NCI-H2171 (cell line): ENCODE data around the gene RHOBTB3.
A peak's percentile ranks its signal among the peaks of the same experiment; 100 is the strongest.

Experiments used
- DNase-seq: peaks from one replicate; lab custom pipeline; 2025; lab: John Stamatoyannopoulos, UW

Gene RHOBTB3

DNA sequence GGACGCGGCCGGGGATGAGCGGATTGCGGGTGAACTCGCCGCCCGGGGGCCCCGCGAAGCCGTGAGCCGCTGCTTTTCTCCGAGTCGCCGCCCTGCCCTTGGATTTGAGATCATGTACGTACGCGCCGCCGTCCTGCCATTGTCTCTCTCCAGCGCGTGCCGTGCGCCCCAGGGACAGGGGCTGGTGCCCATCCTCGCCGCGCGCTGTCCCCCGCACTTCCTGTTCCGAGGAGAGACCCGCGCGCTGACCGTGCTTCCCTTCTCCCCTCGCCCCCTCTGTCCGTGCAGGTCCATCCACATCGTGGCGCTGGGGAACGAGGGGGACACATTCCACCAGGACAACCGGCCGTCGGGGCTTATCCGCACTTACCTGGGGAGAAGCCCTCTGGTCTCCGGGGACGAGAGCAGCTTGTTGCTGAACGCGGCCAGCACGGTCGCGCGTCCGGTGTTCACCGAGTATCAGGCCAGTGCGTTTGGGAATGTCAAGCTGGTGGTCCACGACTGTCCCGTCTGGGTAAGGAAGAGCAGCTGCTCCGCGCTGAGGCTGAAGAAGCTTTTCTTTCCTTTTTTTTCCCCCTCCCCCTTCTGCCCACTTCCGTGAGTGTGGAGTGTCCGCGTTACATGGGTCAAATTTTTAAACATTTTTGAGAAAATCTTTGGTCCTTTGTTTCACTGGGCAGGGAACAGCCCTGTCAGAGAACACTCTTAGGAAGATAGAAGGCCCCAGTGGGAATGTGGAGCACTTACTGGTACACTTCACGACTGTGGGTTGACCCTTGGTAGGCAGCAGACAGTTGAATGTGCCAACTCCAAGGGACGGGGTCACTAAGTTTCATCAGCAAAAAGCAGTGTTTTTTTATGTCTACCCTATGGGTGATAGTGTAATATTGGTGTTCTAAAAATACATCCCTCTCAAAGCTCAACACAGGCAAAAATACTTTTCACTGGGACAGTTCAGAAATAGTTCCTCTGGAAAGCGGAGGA, 727 bp downstream of the RHOBTB3 start:
- peak; percentile 16 for DNase-seq

DNA sequence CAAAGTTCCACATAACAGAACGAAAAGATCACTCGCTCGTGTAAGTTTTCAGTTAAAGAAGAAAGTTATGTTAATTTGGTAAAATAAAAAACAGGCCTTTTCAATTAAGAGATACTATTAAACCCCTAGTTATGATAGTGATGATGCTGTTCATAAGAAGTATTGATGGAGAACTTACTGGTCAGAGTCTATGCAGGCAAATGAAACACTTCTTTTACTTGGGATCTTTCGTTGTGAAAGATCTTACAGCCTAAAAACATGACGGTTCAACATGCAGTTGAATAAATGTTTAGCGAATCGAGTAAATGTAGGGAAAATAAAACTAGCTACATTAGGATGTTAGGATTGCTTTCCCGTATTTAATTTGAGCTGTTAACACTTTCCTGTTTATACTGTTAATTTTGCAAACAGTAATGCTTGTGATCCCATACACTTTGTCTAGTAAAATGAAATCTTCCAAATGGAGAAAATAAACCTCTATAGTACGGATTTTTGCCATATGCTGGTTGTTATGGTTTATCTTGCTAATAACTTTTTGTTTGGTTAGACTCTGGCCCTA, 2.0 kb downstream of the RHOBTB3 start:
- DNase-seq, result no peak

DNA sequence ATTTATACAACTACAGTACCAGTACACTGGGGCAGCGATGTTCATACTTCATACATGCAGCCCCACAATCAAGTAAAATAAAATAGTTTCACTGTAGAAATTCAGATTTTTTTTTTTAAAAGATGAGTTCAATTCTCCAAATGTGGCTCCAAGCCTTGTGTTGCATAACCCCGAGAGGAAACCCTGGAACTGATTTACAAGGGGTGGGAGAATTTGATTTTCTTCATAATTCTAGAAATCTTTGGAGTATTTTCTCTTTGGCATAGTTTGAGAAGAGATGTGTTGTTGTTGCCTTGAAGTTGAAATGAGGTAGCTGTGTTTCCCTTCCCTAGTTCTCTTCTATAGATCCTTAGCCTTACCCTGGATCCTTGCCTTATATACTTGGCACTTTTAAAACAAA, 3.1 kb downstream of the RHOBTB3 start:
- no peak for DNase-seq

DNA sequence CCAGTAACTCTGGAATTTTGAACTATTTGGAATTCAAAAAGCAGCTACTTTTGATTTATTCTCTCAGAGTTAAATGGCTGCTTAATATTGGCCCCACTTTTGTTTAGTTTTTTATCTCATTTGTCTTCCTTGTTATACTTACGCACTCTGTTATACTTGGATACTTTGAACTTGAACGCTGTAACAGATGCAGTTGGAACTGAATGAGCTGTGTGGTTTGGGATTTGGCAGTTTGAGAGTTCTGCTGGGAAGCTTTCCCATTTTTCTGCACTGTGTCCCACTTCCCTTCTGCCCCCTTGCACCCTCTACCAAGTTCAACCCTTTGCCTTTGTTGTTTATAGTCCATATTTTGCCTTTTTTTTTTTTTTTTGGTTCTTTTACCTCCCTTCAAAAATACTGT, 3.8 kb downstream of the RHOBTB3 start:
- DNase-seq, result no peak

DNA sequence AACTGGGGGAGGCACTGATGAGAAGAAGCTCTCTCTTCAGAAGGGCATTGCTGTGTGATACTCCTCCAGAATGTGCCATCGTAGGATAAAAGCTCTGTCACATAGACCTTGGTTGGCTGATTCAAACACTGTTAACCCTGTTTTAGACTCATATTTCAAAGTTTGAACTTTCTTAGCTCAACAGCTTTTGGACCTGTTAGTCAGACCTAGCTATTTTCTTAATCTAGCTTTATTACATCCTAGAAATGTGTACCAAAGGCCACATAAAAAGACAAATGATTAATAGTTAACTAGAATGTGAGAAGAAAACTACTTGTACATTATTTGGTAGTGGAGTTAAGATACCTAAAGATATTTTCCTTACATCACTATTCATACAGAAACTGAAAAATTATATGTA, 4.3 kb downstream of the RHOBTB3 start:
- DNase-seq, result no peak

DNA sequence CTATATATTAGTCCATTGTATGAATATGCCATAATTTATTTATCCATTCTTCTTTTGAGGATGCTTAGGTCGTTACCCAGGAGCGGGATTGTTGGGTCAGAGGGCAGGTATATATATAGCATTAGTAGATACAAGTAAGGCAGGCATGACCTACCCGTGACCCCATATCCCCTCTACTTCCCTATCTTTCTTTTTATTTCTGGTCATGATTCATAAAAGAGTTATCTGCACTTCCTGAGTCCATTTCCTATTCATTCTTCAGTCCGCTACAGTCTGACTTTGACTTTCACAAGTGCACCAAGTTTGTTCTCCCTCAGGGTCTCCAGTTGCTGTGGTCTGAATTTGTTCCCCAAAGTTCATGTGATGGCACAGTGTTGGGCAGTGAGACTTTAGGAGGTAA, 6.9 kb downstream of the RHOBTB3 start:
- DNase-seq, result no peak

DNA sequence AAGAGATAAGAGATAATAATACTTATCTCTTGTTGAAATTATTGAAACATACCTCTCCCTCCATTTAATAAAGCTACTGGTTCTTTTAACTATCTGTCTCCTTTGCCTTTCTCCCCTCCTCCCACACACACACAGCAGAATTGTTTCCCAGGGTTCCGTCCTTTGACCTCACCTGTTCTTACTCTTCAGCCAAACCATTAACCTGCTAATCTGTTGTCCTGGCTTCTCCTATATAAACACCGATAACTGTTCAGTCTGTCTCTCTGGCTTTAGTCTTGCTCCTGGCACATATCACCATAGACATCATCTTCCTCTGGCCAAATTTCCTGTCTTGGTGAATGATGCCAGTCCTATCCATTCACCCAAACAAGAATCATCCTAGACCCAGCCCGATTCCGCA, 7.7 kb downstream of the RHOBTB3 start:
- no peak for DNase-seq

DNA sequence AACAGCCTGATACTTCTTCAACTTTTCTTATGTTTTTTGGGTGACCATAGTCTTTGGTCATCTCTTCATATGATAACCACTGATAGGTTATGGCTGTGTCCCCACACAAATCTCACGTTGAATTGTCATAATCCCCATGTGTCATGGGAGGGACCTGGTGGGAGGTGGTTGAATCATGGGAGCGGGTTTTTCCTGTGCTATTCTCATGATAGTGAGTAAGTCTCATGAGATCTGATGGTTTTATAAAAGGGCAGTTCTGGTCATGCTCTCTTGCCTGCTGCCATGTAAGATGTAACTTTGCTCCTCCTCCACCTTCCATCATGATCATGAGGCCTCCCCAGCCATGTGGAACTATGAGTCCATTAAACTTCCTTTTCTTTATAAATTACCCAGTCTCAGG, 8.7 kb downstream of the RHOBTB3 start:
- no peak for DNase-seq

DNA sequence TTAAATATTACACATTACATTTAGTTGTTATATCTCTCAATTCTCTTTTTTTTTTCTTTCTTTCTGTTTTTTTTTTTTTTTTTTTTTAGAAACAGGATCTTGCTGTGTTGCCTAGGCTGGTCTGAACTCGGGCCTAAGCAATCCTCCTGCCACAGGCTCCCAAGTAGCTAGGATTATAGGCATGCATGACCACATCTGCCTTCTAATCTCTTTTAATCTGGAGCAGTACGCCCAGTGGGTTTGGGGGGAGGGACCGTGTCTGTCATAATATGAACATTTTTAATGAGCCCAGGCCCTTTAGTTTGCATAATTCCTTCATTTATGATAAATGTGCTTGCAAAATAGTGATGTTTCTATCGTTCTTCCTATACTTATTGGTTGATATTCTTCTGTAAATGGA, 10.3 kb downstream of the RHOBTB3 start:
- no peak for DNase-seq

DNA sequence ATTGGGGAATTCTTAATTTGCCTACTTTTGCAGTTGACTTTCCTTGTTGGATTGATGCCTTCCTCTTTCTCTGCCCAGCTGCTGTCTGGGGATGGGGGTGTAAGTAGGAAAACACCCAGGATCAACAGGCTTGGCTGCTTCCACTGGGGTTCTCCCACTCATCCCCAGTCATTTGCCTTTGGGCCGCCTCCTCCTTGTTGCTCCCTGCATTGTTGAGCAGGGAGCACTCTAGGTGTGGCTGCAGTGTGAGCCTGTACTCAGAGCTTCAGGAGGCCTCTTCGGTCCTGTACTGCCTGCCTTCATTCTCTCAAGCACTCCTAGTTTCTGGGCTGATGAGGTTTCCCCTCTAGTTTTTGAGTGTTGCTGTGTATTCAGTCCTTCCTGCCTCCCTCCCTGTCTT, 12.1 kb downstream of the RHOBTB3 start:
- DNase-seq, result no peak

DNA sequence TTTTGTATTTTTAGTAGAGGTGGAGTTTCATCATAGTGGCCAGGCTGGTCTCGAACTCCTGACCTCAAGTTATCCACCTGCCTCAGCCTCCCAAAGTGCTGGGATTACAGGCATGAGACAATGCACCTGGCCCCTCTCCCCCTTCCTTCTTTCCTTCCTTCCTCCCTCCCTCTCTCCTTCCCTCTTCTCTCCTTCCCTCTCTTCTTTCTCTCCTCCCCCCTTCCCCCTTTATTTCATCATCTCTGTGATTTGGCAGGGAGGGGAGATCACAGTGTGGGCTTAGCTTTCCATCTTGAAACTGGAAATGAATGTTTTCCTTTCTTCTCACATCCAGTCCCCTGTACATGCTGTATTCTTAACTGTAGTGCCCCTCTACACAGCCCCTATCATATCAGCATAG, 12.7 kb downstream of the RHOBTB3 start:
- no peak for DNase-seq

DNA sequence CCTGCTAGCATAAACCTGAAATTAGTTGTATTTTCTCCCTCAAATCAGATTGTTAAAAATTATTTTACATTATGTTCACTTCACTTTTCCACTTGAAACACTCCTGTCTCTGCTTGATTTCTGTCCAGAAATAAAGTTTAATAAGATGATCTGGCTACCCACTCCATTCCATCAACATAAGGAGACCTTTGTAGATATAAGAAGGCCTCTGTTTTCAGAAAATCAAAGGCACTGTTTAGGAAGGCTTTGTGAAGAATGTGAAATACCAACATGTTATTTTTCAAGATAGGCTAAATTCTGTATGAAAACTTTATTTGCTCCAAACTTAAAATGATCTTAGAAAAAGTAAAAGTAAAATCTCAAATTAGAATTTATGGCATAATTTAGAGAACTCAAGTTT, 15.1 kb downstream of the RHOBTB3 start:
- DNase-seq, result no peak

DNA sequence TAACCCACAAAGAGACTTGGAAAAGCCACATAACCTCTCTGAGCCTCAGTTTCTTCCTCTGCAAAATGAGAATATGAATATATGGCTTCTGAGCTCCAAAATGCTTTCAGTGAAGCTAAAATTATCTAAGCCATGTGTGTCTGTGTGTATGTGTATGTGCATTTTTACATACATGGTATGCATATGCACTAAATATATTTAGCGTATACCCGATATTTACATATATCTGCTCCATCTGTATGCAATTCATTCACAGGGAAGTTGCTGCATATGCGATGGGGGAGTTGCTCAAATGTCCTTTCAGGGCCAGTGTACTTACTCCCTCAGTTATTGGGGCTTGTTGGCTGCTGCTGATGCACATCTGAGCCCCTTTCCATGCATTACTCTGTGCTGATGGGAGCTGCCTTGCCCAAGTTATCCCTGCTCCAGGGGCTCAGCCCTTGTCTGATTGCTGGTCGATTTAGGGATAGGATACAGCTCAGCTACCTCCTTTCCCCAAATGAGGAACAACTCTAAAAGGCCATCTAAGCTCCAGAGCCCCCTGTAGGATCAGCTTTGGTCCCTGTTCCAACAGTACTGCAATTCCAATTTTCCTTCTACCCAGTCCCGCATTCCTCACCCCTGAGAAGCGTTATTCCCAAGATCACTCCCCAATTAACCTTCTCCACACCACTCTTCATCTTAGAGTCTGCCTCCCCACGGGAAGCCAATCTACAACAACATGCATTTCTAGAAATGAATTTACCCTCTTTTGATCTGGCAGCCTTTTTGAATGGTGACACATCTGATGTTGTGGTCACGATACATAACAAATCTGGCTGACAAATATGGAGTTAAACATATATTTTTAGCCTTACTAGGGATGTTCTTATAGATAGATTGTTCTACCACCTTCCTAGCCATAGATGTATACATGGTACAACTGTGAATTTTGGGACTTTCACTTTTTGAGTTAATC, 15.9 kb downstream of the RHOBTB3 start:
- no peak for DNase-seq

DNA sequence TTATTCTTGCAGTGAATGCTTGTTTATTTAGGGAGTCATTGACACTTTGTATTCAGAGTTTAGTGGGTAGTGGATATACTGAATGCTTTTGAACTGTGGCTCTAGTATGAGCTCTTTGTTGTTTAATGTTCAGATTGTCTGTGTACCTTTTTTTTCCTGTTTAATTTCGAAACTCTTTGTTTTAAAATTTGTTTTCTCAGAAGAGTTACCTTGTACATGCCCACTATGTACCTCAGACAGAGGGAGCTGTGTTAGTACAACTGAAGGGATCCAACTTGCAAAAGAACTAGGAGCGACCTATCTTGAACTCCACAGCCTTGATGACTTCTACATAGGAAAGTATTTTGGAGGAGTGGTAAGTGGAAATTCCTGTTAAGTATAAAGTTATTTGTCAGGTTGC, 17.0 kb downstream of the RHOBTB3 start:
- no peak for DNase-seq

DNA sequence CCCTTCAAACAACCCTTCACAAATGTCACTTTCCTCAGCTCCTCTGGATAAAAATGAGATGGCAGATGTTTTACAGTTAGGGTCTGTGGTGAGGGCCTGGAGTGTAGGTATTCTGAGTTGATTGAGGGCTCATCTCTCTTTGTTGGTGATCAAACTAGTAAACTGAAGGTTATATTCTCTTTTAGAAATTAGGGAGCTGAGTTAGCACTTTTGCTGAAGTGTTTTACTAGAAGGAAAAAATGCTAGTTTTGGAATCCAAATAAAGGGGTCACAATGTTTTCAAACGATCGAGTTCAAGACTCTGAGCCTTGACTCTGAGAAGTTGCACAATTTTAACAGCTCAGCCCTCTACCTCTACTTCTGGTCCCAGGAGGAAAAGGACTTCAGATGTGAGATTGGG, 23.4 kb downstream of the RHOBTB3 start:
- no peak for DNase-seq

DNA sequence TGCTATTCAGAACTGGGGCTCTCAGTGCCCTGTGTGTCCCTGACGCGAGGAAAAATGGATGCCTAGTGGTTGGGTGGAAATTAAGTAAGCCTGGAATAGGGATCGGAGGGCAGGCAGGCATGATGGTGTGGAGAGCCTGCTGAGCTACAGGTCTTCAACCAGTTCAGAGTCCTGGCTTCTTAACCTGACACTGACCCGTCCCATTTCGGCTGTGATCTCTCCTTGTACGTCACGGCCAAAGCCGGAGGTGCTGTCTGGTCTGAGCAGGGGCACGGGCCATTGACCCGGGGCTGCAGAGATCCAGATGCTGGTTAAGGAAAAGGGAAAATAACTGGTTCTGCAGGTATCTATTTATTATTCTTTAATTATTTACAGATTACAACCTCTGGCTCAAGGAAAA, 27.9 kb downstream of the RHOBTB3 start:
- DNase-seq, result no peak

DNA sequence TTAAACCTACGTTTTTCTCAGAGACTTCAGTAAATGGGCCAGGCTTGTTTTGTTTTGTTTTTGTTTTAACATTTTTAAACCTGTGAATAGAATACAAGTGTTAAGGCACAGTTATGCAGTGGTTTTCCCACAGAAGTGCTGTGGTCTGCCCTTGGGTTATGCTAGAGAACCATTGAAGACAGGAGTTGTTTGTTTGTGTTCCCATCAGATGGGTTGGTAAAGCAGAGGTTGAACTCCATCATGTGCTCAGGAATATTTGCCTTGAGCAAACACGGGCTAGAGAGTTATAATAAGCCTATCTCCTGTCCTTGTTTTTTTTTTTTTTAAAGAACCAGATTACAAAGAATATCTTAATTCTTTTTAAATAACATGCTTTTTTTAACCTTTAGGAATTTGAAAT, 28.5 kb downstream of the RHOBTB3 start:
- no peak for DNase-seq

DNA sequence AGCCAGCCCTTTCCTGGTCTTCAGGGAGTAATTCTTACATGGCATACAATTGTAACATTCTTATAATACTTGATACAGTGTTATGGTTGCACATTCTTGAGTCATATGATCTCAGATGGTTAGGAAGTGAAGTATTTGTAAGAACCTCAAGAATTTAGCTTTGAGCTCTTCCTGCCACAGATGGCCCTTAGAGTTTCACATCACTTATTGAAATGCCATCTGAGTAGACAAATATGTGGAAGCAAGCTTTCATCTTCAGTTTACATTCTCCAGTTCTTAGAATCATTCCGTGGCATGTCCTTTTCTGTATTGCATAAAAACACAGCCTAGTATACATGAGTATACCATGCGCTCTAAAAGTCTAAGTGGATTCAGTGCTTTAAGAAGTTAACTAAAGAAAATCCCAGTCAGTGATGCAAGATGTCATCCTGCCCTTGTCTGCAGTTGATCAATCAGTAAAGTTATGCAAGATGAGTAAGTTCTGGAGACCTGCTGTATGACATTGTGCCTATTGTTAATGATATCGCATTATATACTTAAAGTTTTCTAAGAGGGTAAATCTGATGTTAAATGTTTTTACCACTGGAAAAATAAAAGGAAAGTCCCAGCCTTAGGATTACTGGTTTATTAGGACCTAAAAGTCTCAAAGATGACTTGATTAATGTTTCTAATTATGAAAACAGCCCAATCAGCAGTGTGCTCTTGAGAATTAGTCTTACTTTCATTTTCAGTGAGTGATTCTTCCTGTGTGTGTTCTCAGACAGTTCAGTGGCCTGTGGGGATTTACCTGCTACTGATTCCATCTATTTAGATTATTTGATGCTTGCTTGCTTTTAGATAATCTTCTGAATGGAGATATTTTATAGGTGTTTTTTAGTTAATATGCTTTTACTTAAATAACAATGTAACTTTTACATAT, 29.4 kb downstream of the RHOBTB3 start:
- no peak for DNase-seq

DNA sequence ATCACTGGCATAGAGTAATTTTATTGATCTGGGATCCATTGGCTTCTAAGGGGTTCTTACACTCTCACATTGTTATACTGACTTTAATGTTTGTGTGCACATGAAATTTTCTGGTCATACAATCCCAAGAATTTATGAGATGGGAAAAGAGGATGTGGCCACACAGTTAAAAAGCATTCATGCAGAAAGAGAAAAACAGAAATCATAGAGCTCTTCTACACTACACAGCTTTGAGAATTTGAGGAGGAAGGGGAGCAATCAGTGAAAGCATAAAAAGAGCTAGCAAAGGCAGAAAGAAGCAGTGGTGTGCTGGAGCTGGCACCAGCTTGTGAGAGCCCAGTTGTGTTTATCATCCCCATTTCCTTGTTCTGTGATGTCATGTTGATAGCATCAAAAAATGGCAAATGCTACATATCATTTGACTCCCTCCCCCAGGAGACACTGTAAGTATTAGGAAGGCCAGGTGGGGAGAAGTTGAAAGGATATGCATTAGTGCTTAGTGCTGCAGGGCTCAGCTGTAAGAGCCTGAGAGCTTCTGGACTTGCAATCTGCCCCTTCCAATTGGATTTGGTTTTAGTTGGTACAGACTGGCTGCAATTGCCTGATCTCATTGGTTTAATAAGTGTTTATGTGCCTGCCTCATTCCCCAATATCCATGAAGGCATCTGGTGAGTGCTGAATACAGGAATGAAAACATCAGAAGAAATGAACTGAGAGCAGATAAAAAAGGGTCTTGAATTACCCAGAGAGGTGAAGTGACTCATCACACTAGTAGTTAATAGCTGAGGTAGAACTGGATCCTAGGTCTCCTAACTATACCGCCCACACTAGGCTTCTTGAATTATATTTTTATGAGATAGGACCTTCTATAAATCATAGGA, 30.9 kb downstream of the RHOBTB3 start:
- DNase-seq, result peak; percentile 4

DNA sequence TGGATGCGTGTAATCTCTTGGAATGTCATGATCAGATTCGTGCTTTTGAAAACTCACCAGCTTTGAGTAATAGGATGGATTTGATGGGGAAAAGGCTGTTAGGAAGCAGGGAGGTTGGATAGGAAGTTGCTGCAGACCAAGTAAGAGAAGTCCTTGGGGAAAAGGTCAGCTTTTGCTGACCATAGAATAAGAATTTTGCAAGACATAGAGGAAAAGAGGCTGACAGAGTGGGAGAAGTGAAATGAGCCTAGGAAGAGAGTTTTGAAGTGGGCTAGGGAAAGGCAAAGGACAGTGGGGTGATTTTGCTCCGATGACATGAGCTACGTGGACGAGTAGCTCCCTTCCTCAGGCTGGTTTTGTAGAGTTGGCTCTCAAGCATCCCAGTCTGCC, 31.5 kb downstream of the RHOBTB3 start:
- DNase-seq, result no peak
